K562 (cell line): ENCODE data around the gene FOXI1. TPM values are rescaled to one million over a fixed set of nuclear protein-coding genes. Genes with fewer than 3 reads are reported as not detected.

Source experiments
- ARID1B ChIP-seq: fragments of 450-650 bp; IDR thresholded peaks from 2 replicates; pipeline ENCODE4 v1.6.1; 2016; ENCODE audit warnings: antibody characterized with exemption, mild to moderate bottlenecking, inconsistent platforms
- ATF1 ChIP-seq, 2 experiments: fragments of 450-650 bp in 1 of 2; IDR thresholded peaks; 2 replicates each; pipeline ENCODE4 v1.6.1; 2016; ENCODE audit warnings: missing compliant biosample characterization in 1 of 2, missing genetic modification characterization in 1 of 2
- BHLHE40 ChIP-seq: IDR thresholded peaks from 2 replicates; pipeline ENCODE4 v1.6.1; 2011; ENCODE audit warnings: low read length, improper control_type of control experiment
- GATA2 ChIP-seq: sonication (generic); formaldehyde crosslinking; IDR thresholded peaks from 2 replicates; pipeline ENCODE4 v1.4.0; 2020; ENCODE audit warnings: mild to moderate bottlenecking, missing genetic modification reagents
- HNRNPH1 ChIP-seq: fragments of 200-400 bp; formaldehyde crosslinking; optimal IDR thresholded peaks from 2 replicates; pipeline ENCODE3; 2017; ENCODE audit warnings: low read depth, mild to moderate bottlenecking, low read length, moderate library complexity
- KDM1A ChIP-seq, 2 experiments: fragments of 450-650 bp; IDR thresholded peaks; 2 replicates each; pipeline ENCODE4 v1.6.1; 2016; ENCODE audit warnings: mild to moderate bottlenecking in 2 of 2
- MYNN ChIP-seq, 2 experiments: sonication (generic); formaldehyde crosslinking in 1 of 2; IDR thresholded peaks; 2 replicates each; pipeline versions ENCODE4 v1.5.0 to v1.6.1; 2016 to 2020; ENCODE audit warnings: antibody characterized with exemption in 1 of 2, missing genetic modification reagents in 1 of 2
- NCOA2 ChIP-seq, 2 experiments: fragments of 450-650 bp; IDR thresholded peaks; 2 replicates each; pipeline ENCODE4 v1.6.1; 2018; ENCODE audit warnings: mild to moderate bottlenecking in 2 of 2, moderate library complexity in 1 of 2; ENCODE audit not compliant: partially characterized antibody in 2 of 2
- NFRKB ChIP-seq: fragments of 450-650 bp; IDR thresholded peaks from 2 replicates; pipeline ENCODE4 v1.6.1; 2016; ENCODE audit warnings: low read depth
- PHF21A ChIP-seq: fragments of 450-650 bp; IDR thresholded peaks from 2 replicates; pipeline ENCODE4 v1.6.1; 2017; ENCODE audit warnings: low read depth, borderline replicate concordance
- SAFB ChIP-seq: fragments of 200-400 bp; formaldehyde crosslinking; IDR thresholded peaks from 2 replicates; pipeline ENCODE4 v1.6.1; 2017; ENCODE audit warnings: low read depth, low read length, borderline replicate concordance
- SAFB2 ChIP-seq: fragments of 200-400 bp; formaldehyde crosslinking; IDR thresholded peaks from 2 replicates; pipeline ENCODE4 v1.6.1; 2018; ENCODE audit warnings: borderline replicate concordance, low read length, low read depth, moderate library complexity; ENCODE audit not compliant: severe bottlenecking
- ZNF263 ChIP-seq: sonication (generic); formaldehyde crosslinking; IDR thresholded peaks from 2 replicates; pipeline ENCODE4 v1.8.0; 2022; ENCODE audit warnings: mild to moderate bottlenecking, missing genetic modification reagents, borderline replicate concordance
- polyA plus RNA-seq, 8 experiments: library from polyadenylated mRNA; depleted of rRNA in 4 of 8; stranded (reverse) in 5 of 8; unstranded in 3 of 8; fragments of >200 nt; fragmentation: Nextera tagmentation in 2 of 8; fragmentation: Illumina TruSeq in 1 of 8; extraction: Ambion mirVana in 2 of 8; extraction: Trizol in 1 of 8; gene quantifications; 2 replicates each; pipeline versions ENCODE4 v1.2.1 to v1.2.3, GENCODE V29; 2011 to 2014; ENCODE audit warnings: inconsistent platforms in 1 of 8, missing spikeins in 1 of 8
- total RNA-seq, 7 experiments: library from RNA; depleted of rRNA in 6 of 7; stranded (reverse); fragments of >200 nt in 6 of 7; fragmentation: Illumina TruSeq in 2 of 7; extraction: Trizol in 2 of 7; gene quantifications; 2 replicates each; pipeline versions ENCODE4 v1.2.1 to v1.2.3, GENCODE V29; 2011 to 2021; ENCODE audit warnings: low replicate concordance in 1 of 7
- TF ChIP-seq, protein P1 (sequence below), 2 experiments: IDR thresholded peaks; 2 replicates each; pipeline ENCODE4 v1.6.1; 2012; ENCODE audit warnings: improper control_type of control experiment in 2 of 2, low read depth in 2 of 2, low read length in 2 of 2, borderline replicate concordance in 1 of 2
- TF ChIP-seq, protein P2 (sequence below), 2 experiments: fragments of 450-650 bp in 1 of 2; sonication (generic) in 1 of 2; formaldehyde crosslinking in 1 of 2; IDR thresholded peaks in 1 of 2; conservative IDR thresholded peaks in 1 of 2; 2 replicates each; pipeline versions ENCODE4 v1.6.1 to v1.8.1; 2016 to 2023; ENCODE audit warnings: mild to moderate bottlenecking in 2 of 2, moderate library complexity in 2 of 2, inconsistent platforms in 1 of 2, missing genetic modification reagents in 1 of 2
- TF ChIP-seq, protein P3 (sequence below): fragments of 200-400 bp; formaldehyde crosslinking; IDR thresholded peaks from 2 replicates; pipeline ENCODE4 v1.6.1; 2017; ENCODE audit warnings: mild to moderate bottlenecking, low read depth, low read length, moderate library complexity

FOXI1 gene
- total and polyA plus RNA-seq, 9 of the 15 experiments (the other 6 are each of a cell fraction or from before 2014, with no cell fraction given), result not detected

DNA sequence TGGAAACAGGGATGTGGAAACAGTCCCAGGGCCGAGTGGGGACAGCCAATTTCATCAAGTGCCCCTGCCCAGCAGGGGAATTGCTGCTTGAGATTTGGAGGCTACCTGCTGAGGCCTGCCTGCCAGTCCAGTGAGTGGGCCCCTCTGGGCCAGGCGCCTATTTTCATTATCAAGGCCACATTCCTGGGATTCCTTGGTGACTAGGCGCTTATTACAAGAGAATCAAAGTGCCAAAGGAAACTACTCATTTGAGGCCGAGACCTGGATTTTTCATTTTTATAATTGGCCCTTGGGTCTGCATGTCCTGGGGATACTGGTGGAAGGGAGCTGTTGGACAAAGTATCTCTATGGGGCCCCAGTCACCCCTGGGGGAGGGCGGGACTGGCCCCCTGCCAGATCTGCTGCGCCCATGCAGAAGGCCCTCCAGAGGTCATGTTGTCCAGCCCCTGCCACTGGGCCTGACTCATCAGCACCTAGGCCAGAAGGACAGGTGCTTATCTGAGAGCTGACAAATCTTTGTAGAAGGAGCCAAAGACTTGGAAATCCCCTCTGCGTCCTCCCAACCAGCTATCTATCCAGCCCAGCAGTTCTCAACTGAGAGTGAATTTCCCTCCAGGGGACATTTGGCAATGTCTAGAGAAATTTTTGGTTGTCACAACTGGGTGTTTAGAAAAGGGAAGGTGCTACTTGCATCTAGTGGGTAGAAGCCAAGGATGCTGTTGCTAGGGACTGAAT is 45.6 kb downstream of the FOXI1 start (continued):
- TF ChIP-seq, protein P1, sequence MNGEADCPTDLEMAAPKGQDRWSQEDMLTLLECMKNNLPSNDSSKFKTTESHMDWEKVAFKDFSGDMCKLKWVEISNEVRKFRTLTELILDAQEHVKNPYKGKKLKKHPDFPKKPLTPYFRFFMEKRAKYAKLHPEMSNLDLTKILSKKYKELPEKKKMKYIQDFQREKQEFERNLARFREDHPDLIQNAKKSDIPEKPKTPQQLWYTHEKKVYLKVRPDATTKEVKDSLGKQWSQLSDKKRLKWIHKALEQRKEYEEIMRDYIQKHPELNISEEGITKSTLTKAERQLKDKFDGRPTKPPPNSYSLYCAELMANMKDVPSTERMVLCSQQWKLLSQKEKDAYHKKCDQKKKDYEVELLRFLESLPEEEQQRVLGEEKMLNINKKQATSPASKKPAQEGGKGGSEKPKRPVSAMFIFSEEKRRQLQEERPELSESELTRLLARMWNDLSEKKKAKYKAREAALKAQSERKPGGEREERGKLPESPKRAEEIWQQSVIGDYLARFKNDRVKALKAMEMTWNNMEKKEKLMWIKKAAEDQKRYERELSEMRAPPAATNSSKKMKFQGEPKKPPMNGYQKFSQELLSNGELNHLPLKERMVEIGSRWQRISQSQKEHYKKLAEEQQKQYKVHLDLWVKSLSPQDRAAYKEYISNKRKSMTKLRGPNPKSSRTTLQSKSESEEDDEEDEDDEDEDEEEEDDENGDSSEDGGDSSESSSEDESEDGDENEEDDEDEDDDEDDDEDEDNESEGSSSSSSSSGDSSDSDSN (IDR thresholded peaks at IDR 0.05; ENCODE audit: borderline replicate concordance in 1 of 2, low read depth in 2 of 2, low read length in 2 of 2), result 0 out of 4 replicates have a peak, but pooled peaks of 1 of the 2 experiments have one; percentile 26
- TF ChIP-seq KDM1A (IDR thresholded peaks at IDR 0.05) (peak; percentile 100), ATF1 (CRISPR knock-in tag; IDR thresholded peaks at IDR 0.05) (no peak), ATF1 (tag; IDR thresholded peaks at IDR 0.05) (0 out of 2 replicates have a peak, but pooled peaks have one; percentile 36), SAFB (no peak), ZNF263 (no peak), NCOA2 (IDR thresholded peaks at IDR 0.05; ENCODE audit: partially characterized antibody in 2 of 2) (peak; percentile 63 to 82), BHLHE40 (peak; percentile 68; the same call in 1 of the 2 replicates), MYNN (IDR thresholded peaks at IDR 0.05) (peak; percentile 80), MYNN (CRISPR knock-in tag; IDR thresholded peaks at IDR 0.05) (no peak), HNRNPH1 (no peak), PHF21A (peak; percentile 80; the same call in 1 of the 2 replicates), SAFB2 (no peak), GATA2 (CRISPR knock-in tag) (peak; percentile 97), ARID1B (peak; percentile 99), NFRKB (no peak)
- TF ChIP-seq, protein P2, sequence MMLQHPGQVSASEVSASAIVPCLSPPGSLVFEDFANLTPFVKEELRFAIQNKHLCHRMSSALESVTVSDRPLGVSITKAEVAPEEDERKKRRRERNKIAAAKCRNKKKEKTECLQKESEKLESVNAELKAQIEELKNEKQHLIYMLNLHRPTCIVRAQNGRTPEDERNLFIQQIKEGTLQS (IDR thresholded peaks at IDR 0.05), result peak; percentile 94
- TF ChIP-seq, protein P2 (CRISPR knock-in tag; conservative IDR thresholded peaks at IDR 0.05), result peak; percentile 97
- TF ChIP-seq, protein P3, sequence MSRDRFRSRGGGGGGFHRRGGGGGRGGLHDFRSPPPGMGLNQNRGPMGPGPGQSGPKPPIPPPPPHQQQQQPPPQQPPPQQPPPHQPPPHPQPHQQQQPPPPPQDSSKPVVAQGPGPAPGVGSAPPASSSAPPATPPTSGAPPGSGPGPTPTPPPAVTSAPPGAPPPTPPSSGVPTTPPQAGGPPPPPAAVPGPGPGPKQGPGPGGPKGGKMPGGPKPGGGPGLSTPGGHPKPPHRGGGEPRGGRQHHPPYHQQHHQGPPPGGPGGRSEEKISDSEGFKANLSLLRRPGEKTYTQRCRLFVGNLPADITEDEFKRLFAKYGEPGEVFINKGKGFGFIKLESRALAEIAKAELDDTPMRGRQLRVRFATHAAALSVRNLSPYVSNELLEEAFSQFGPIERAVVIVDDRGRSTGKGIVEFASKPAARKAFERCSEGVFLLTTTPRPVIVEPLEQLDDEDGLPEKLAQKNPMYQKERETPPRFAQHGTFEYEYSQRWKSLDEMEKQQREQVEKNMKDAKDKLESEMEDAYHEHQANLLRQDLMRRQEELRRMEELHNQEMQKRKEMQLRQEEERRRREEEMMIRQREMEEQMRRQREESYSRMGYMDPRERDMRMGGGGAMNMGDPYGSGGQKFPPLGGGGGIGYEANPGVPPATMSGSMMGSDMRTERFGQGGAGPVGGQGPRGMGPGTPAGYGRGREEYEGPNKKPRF, result no peak
